HEK293T (cell line): Measurements from ENCODE around the gene E2F7.

Experiments
- ARNT ChIP-seq: fragments of 450-650 bp; IDR thresholded peaks from 2 replicates; pipeline ENCODE4 v1.6.1; 2017; ENCODE audit warnings: mild to moderate bottlenecking
- CTBP1 ChIP-seq: fragments of 450-650 bp; IDR thresholded peaks from 2 replicates; pipeline ENCODE4 v1.6.1; 2016; ENCODE audit warnings: borderline replicate concordance
- ELF4 ChIP-seq: fragments of 450-650 bp; IDR thresholded peaks from 2 replicates; pipeline ENCODE4 v1.6.1; 2017; ENCODE audit warnings: antibody characterized with exemption
- FOXA1 ChIP-seq: fragments of 450-650 bp; IDR thresholded peaks from 2 replicates; pipeline ENCODE4 v1.6.1; 2016; ENCODE audit warnings: mild to moderate bottlenecking
- FOXK2 ChIP-seq: fragments of 450-650 bp; IDR thresholded peaks from 2 replicates; pipeline ENCODE4 v1.6.1; 2016; ENCODE audit warnings: mild to moderate bottlenecking
- HDGF ChIP-seq: fragments of 450-650 bp; IDR thresholded peaks from 2 replicates; pipeline ENCODE4 v1.6.1; 2017; ENCODE audit warnings: antibody characterized with exemption, borderline replicate concordance
- L3MBTL2 ChIP-seq: fragments of 450-650 bp; conservative IDR thresholded peaks from 2 replicates; pipeline ENCODE4 v1.6.1; 2016; ENCODE audit warnings: mild to moderate bottlenecking
- LEF1 ChIP-seq: fragments of 450-650 bp; IDR thresholded peaks from 2 replicates; pipeline ENCODE4 v1.6.1; 2017; ENCODE audit warnings: mild to moderate bottlenecking, borderline replicate concordance
- NFRKB ChIP-seq: fragments of 450-650 bp; IDR thresholded peaks from 2 replicates; pipeline ENCODE4 v1.6.1; 2016; ENCODE audit warnings: mild to moderate bottlenecking, moderate library complexity
- SP1 ChIP-seq: fragments of 450-650 bp; IDR thresholded peaks from 2 replicates; pipeline ENCODE4 v1.6.1; 2017
- TARDBP ChIP-seq: fragments of 450-650 bp; IDR thresholded peaks from 2 replicates; pipeline ENCODE4 v1.6.1; 2016
- TF ChIP-seq, protein P1 (sequence below): fragments of 450-650 bp; IDR thresholded peaks from 2 replicates; pipeline ENCODE4 v1.6.1; 2016

DNA sequence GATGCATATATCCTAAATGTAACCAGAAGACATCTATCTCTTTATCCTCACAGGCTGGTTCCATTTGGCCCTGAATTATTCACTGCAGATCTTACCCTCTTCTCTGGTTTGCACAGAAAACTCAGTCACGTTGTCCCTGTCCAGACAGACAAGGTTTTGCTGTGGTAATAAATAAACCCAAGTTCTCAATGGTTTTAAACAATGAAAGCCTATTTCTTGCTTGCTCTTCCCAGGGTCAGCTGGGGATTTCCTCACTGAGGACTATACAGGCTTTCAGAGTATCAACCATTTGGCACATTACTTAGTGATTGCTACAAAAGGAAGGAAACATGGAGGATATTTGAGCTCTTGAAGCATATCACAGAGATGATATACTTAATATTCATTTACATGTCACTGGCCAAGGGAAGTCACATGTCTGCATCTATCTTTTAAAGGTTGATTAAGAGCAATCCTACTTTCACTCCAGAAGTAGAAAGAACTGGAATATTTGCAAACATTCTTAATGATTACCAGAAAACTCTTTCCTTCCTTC is 24.4 kb upstream of the E2F7 start:
- TF ChIP-seq SP1 (no peak), ELF4 (no peak), FOXK2 (no peak), TARDBP (no peak), HDGF (no peak), LEF1 (no peak), ARNT (no peak), FOXA1 (no peak), NFRKB (no peak), CTBP1 (no peak), L3MBTL2 (no peak)
- TF ChIP-seq, protein P1, sequence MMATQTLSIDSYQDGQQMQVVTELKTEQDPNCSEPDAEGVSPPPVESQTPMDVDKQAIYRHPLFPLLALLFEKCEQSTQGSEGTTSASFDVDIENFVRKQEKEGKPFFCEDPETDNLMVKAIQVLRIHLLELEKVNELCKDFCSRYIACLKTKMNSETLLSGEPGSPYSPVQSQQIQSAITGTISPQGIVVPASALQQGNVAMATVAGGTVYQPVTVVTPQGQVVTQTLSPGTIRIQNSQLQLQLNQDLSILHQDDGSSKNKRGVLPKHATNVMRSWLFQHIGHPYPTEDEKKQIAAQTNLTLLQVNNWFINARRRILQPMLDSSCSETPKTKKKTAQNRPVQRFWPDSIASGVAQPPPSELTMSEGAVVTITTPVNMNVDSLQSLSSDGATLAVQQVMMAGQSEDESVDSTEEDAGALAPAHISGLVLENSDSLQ = no peak
